Activated CD4-positive, alpha-beta T cell treated with anti-CD3 and anti-CD28 coated beads, Interleukin-2, amount 50 U/mL, for 16 hours (primary cell): Measurements from ENCODE around the gene POGLUT2.
A peak's percentile ranks its signal among the peaks of the same experiment; 100 is the strongest.
"Not testable (repeated sequence)": the region's sequence is repeated elsewhere in the genome, so short reads cannot be mapped to it uniquely, and the experiment has no call there.

Experiments used
- DNase-seq: peaks from one replicate; pipeline ENCODE4 v3.0.0-alpha.2; 2020

The POGLUT2 gene

GRCh38 chr13:102800145-102801041 lies 1.6 kb upstream of the POGLUT2 start:
- peak; percentile 86 for DNase-seq

- DNase-seq, result peak; percentile 5
Measured at GRCh38 chr13:102799426-102800144, 809 bp upstream of the POGLUT2 start.

DNA sequence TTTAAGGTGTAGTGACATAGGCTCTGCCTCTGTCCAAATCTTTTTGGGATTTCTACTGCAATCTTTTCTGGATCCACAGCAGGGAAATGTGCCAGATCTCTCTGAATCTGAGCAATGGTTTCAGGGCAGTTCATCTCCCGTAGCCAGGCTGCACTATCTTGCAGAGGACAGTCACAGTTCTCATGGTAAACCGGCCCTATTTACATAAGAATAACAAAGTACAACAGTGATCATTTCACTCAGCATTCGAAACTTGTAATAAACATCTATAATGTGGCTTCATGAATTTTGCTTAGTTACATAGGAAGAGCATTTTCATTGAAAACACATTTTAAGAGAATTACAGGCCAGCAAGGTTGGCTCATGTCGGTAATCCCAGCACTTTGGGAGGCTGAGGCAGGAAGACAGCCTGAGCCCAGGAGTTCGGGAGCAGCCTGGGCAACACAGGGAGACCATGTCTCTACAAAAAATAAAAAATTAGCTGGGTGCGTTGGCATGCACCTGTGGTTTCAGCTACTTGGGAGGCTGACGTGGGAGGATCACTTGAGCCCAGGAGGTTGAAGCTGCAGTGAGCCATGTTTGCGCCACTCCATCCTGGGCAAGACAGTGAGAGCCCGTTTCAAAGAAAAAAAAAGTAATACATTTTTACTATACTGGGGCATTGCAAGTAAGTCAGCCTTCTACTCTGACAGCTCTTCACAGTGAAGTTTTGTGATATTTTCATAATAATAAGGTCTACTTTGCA lies 5.0 kb downstream of the POGLUT2 start:
- no peak for DNase-seq

DNA sequence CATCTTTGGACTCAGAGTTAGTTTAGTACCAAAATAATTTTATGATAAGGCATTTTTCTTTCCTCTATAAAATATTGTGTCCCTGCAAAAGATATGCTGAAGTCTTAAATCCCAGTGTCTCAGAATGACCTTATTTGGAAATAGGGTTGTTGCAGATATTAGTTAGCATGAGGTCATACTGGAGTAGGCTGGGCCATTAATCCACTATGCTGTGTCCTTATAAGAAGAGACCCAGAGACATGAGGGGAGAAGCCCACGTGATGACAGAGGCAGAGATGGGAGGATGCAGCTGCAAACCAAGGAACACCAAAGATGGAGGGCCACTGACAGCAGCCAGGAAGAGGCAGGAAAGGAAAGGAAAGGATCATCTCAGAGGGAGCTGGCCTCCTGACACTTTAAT lies 6.4 kb downstream of the POGLUT2 start:
- DNase-seq, result no peak

- no peak for DNase-seq
Measured at GRCh38 chr13:102788683-102789082, 10.1 kb downstream of the POGLUT2 start.

DNA sequence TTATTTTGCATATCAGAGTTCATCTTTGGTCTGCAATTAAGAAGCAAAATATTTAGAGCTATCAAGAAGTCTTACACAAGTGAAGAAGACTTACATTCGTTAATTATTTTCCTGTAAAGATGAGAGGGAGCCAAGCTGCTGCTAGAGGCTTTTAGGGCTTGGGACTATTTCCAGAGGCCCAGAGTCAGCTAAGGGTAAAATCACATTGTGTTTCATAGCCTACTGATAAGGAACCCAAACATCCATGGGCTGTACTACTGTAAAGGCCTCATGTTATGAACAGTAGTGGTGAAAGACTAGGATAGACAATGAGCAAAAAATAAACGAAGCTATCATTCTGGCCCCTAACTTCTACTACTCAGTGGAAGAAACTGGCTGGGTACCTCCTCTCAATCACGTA lies 14.3 kb downstream of the POGLUT2 start:
- no peak for DNase-seq

GRCh38 chr13:102781591-102781990 lies 17.2 kb downstream of the POGLUT2 start:
- DNase-seq, result no peak

GRCh38 chr13:102780656-102781055 lies 18.1 kb downstream of the POGLUT2 start:
- DNase-seq, result not testable (repeated sequence)

DNA sequence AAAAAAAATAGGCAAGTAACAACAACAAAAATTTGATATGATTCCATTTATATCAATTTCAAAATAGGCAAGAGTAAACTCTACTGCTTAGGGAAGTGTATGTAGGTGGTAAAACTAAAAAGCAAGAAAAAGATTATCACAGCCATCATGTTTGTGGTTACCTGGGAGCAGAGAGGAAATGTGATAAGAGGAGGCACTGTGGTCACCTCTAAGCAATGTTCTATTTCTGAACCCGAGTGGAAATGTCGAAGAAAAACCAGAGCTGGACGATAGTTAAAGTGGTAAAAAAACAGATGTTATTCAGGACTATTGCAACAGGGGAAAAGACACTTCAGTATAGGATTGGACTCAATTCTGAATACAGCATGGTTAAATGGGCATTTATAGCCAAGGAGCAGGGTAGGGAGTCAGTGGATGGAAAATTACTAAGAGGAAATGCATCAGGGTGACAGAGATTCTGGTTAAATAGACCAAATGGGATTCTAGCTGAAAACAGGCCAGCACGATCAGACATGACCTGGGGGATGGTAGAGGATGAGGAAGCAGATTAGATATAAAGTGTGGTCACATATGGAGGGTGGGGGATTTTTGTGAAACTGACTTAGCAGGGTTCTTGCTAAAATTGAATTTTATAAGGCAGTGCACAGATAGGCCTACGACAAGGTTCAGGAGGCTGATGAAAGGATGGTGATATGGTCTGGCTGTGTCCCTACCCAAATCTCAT lies 19.2 kb downstream of the POGLUT2 start:
- peak; percentile 52 for DNase-seq

DNA sequence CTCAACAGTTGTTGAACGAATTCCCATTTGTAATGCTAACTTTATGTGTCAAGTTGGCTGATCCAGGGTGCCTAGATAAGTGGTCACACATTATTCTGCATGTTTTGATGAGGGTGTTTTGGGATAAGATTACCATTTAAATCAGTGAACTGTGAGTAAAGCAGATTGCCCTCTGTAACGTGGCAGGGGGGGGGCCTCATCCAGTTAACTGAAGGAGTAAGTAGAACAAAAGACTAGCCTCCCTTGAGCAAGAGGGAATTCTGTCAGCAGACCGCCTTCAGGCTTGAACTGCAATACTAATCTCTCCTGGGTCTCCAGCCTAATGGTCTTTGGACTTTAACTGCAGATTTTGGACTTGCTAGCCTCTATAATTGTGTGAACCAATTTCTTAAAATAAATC lies 21.0 kb downstream of the POGLUT2 start:
- DNase-seq, result no peak

GRCh38 chr13:102776271-102776670 lies 22.5 kb downstream of the POGLUT2 start:
- DNase-seq, result no peak

- DNase-seq, result no peak
Measured at GRCh38 chr13:102774591-102775520, 23.9 kb downstream of the POGLUT2 start.

DNA sequence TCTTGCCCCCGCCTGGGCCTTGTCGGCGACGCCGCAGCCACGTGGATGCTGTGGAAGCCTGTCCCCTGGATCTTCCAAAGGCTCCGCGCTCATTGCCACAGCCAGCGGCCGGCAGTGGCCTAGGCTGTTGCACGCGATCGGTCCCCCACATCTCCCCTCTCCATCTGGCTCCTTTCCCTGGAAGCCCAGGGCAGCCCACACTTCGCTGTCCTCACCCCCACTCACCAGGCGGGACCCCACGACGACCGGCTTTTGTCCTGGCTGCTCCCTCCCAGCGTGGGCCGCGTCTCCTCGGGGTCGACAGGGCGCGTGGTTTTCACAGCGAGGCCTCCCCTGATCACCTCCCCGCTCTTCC lies 24.6 kb downstream of the POGLUT2 start:
- no peak for DNase-seq

GRCh38 chr13:102773441-102774213 lies 25.1 kb downstream of the POGLUT2 start, which contains the start of gene TEX30:
Gene TEX30, minus strand, starts transcription at chr13:102773786. Its CDS starts 3,760 bp downstream, at chr13:102770026.
- DNase-seq, result peak; percentile 88

DNA sequence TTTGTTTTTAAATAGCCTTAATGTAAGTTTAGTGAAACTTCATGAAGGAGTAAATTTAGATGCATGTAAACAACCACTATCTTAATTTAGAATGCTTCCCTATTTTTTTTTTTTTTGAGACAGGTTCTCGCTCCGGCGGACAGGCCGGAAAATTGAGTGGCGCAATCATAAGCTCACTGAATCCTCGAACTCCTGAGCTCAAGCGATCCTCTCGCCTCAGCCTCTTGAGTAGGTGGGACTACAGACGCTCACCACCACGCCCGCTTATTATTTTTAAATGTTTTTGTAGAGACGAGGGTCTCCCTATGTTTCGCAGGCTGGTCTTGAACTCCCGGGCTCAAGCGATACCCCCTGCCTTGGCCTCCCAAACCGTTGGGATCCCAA lies 26.7 kb downstream of the POGLUT2 start:
- no peak for DNase-seq

- no peak for DNase-seq
Measured at GRCh38 chr13:102771298-102772041, 27.3 kb downstream of the POGLUT2 start.

- DNase-seq, result no peak
Measured at GRCh38 chr13:102770435-102770834, 28.3 kb downstream of the POGLUT2 start.

DNA sequence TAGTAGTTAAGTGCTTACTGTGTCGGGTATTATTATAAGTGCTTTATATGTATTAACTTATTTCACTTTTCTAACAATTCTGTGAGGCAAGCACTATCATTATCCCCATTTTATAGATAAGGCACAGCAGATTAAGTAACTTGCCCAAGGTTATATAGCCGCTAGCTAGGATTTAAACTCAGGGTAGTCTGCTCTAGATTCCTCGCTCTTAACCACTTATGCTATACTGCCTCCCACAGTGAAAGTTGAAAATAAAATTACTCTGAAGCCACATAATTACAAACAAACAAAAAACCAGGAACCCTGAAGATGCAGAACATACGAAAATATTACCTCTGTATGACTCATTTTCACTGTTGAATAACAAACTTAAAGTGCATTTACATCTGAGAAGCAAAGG lies 29.1 kb downstream of the POGLUT2 start:
- no peak for DNase-seq

- no peak for DNase-seq
Measured at GRCh38 chr13:102768909-102769308, 29.9 kb downstream of the POGLUT2 start.

- no peak for DNase-seq
Measured at GRCh38 chr13:102763741-102764140, 35.0 kb downstream of the POGLUT2 start.
